ENCODE results near the gene SCYGR2. TPM values are rescaled to one million over a fixed set of nuclear protein-coding genes. Genes with fewer than 3 reads are reported as not detected.

SCYGR2 gene
- total RNA-seq, 2 donors from 2014 or later = not detected

DNA sequence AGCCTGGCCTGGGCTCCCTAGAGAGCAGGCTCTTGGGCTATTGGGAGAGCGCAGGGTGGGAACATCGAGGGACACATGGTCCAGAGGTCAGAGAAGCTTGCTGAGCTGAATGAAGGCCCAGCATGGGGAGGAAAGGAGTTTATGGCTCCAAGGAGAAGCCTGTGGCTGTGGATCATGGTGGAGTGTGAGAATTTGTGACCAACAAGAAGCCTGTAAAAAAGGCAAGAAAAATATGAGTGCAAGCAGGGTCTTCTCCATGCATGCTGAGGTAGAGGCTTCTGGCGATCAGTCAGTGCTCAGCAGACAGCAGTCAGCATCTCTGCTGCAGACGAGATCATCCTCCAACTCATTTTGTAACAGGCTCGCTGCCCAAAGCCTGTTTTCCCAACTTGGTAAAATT lies 17.2 kb downstream of the SCYGR2 start:
- no peaks in the 10 kb centered on the region for H3K9me3 ChIP-seq (ENCODE audit: control insufficient read depth, low read length)
- H3K9ac ChIP-seq (ENCODE audit: extremely low read depth, low read length, poor library complexity, severe bottlenecking) = no peak overlapping the region
- no peaks in the 10 kb centered on the region for H3K27me3 ChIP-seq (ENCODE audit: control insufficient read depth, insufficient read depth, low read length, poor library complexity, severe bottlenecking)
- H3K36me3 ChIP-seq (ENCODE audit: control insufficient read depth, insufficient read depth, low read length) = no peaks in the 10 kb centered on the region
- no peak overlapping the region for H3K27ac ChIP-seq (ENCODE audit: low read depth, low read length)
- no peak overlapping the region for H3K4me3 ChIP-seq (ENCODE audit: low read length)
- TF ChIP-seq, protein P1, sequence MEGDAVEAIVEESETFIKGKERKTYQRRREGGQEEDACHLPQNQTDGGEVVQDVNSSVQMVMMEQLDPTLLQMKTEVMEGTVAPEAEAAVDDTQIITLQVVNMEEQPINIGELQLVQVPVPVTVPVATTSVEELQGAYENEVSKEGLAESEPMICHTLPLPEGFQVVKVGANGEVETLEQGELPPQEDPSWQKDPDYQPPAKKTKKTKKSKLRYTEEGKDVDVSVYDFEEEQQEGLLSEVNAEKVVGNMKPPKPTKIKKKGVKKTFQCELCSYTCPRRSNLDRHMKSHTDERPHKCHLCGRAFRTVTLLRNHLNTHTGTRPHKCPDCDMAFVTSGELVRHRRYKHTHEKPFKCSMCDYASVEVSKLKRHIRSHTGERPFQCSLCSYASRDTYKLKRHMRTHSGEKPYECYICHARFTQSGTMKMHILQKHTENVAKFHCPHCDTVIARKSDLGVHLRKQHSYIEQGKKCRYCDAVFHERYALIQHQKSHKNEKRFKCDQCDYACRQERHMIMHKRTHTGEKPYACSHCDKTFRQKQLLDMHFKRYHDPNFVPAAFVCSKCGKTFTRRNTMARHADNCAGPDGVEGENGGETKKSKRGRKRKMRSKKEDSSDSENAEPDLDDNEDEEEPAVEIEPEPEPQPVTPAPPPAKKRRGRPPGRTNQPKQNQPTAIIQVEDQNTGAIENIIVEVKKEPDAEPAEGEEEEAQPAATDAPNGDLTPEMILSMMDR (conservative IDR thresholded peaks at IDR 0.05) = no peak
- peaks cover 3% of the 10 kb centered on the region for H3K27me3 Mint-ChIP-seq (ENCODE audit: insufficient read depth)
- H3K4me1 Mint-ChIP-seq = peaks cover 17% of the 10 kb centered on the region
- 88 to 100% methylated on average over 3 to 5 of the region's 5 CpGs for WGBS, 2 experiments (ENCODE audit: insufficient coverage in 1 of 2, insufficient read length in 1 of 2)
- H3K36me3 Mint-ChIP-seq (ENCODE audit: low read depth) = no peaks in the 10 kb centered on the region
- DNase-seq = no peak
- H3K27ac Mint-ChIP-seq = no peak overlapping the region
- no peak overlapping the region for H3K4me3 Mint-ChIP-seq
- no peaks in the 10 kb centered on the region for H3K9me3 Mint-ChIP-seq
- H3K4me1 ChIP-seq (ENCODE audit: control insufficient read depth, insufficient read depth, low read length) = peaks cover 4% of the 10 kb centered on the region

DNA sequence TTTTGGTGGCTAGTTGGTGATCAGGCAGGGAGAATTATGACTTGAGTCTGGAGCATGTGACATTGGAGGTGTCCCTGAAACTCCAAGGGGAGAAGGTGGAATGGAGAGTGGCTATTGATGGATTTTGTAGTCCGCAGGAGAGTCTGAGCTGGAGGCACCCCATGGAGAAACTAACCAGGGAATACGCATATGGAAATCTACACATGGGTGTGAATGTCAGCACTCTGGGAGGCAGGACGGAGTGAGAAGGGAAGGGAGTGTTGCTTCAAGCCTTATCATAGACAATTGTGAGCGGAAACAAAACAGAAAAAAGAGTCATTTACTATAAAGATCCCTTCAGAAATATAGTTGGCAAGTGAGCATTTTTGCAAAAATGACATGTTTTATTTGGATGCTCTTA lies 17.9 kb downstream of the SCYGR2 start:
- H3K36me3 ChIP-seq (ENCODE audit: control insufficient read depth, insufficient read depth, low read length) = no peaks in the 10 kb centered on the region

DNA sequence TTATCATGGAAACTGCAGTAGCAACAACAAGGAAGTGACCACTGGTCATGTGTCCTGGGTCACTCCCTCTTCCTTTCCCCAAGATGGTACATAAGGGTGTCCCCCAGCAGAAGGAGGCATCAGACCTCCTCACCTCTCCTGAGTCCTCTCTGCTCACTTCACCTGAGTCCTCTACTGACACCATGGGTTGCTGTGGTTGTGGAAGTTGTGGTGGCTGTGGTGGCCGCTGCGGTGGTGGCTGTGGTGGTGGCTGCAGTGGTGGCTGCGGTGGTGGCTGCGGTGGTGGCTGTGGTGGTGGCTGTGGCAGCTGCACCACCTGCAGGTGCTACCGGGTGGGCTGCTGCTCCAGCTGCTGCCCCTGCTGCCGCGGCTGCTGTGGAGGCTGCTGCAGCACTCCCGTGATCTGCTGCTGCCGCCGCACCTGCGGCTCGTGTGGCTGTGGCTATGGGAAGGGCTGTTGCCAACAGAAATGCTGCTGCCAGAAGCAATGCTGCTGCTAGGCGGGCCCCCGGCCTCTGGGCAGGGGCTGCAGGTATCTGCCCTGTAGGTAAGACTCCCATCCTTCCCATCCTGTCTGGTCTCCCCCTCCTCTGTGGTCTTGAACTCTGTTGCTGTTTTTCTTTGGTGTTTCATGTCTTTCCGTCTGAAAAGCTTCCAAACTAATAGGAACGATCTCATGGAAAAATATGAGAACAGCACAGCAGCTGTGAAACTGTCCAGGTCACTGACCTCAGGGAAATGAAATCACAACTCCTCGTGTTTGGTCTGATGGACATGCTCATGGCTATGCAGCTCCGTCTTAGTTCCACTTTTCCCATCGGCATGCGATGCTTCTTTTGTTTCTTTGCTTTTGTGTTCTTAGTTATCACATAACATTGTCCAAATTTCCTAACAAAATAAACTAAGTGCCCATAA lies 18.9 kb downstream of the SCYGR2 start, which contains the start of gene SCYGR4:
SCYGR4 (plus strand) TSS at position 183 of the 915 bp plus-strand sequence; CDS start at position 183, 0 bp downstream.
- no peak within 1 kb of the TSS for H3K4me3 Mint-ChIP-seq
- WGBS, 2 experiments (ENCODE audit: insufficient coverage in 1 of 2, insufficient read length in 1 of 2) = 88 to 94% methylated on average over 8 to 20 of the region's 20 CpGs

More for the DNA sequence above, 17.9 kb downstream of the SCYGR2 start:
- peak; percentile 75 for DNase-seq
- Mint-ChIP-seq H3K4me3 (no peak overlapping the region), H3K4me1 (peaks cover 17% of the 10 kb centered on the region), H3K9me3 (no peaks in the 10 kb centered on the region), H3K27me3 (ENCODE audit: insufficient read depth) (peaks cover 3% of the 10 kb centered on the region), H3K27ac (no peak overlapping the region), H3K36me3 (ENCODE audit: low read depth) (no peaks in the 10 kb centered on the region)
- peaks cover 4% of the 10 kb centered on the region for H3K4me1 ChIP-seq (ENCODE audit: control insufficient read depth, insufficient read depth, low read length)
- 33 to 38% methylated on average over 2 to 4 of the region's 4 CpGs for WGBS, 2 experiments (ENCODE audit: insufficient coverage in 1 of 2, insufficient read length in 1 of 2)
- no peaks in the 10 kb centered on the region for H3K9me3 ChIP-seq (ENCODE audit: control insufficient read depth, low read length)
- H3K27me3 ChIP-seq (ENCODE audit: control insufficient read depth, insufficient read depth, low read length, poor library complexity, severe bottlenecking) = no peaks in the 10 kb centered on the region
- H3K9ac ChIP-seq (ENCODE audit: extremely low read depth, low read length, poor library complexity, severe bottlenecking) = no peak overlapping the region
- TF ChIP-seq, protein P1 (conservative IDR thresholded peaks at IDR 0.05) = no peak
- H3K4me3 ChIP-seq (ENCODE audit: low read length) = no peak overlapping the region
- no peak overlapping the region for H3K27ac ChIP-seq (ENCODE audit: low read depth, low read length)

More for the DNA sequence above, 18.9 kb downstream of the SCYGR2 start, which contains the start of gene SCYGR4:
- Mint-ChIP-seq H3K9me3 (no peaks in the 10 kb centered on the region), H3K27ac (no peak within 1 kb of the TSS), H3K4me1 (peaks cover 17% of the 10 kb centered on the region), H3K36me3 (ENCODE audit: low read depth) (no peaks in the 10 kb centered on the region), H3K27me3 (ENCODE audit: insufficient read depth) (peaks cover 3% of the 10 kb centered on the region)
- H3K4me3 ChIP-seq (ENCODE audit: low read length) = no peak within 1 kb of the TSS
- peaks cover 4% of the 10 kb centered on the region for H3K4me1 ChIP-seq (ENCODE audit: control insufficient read depth, insufficient read depth, low read length)
- no peaks in the 10 kb centered on the region for H3K9me3 ChIP-seq (ENCODE audit: control insufficient read depth, low read length)
- TF ChIP-seq, protein P1 (conservative IDR thresholded peaks at IDR 0.05) = no peak
- H3K9ac ChIP-seq (ENCODE audit: extremely low read depth, low read length, poor library complexity, severe bottlenecking) = no peak within 1 kb of the TSS
- no peaks in the 10 kb centered on the region for H3K27me3 ChIP-seq (ENCODE audit: control insufficient read depth, insufficient read depth, low read length, poor library complexity, severe bottlenecking)
- no peak within 1 kb of the TSS for H3K27ac ChIP-seq (ENCODE audit: low read depth, low read length)
- DNase-seq = no peak
- no peaks in the 10 kb centered on the region for H3K36me3 ChIP-seq (ENCODE audit: control insufficient read depth, insufficient read depth, low read length)

Data from endodermal cell (in vitro differentiated cells).